ENCODE measurements around the gene CDCA7.

DNA sequence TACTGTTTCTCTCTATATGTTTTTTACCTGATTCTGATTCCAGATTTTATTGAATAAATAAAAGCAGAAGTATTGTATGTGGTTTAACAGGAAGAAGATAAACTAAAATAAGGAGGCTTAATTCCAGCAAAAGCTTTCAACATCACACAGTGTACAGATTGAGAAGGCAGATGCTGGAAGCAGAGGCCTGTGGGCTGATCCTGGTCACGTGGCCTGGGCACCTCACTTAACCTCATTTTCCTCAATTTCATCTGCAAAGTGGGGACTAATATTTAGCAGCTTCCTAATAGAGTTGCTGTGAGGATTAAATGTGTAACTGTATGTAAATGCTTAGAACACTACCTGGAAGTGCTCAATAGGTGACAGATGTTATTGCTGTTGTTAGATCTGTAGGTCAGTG lies 58.0 kb downstream of the CDCA7 start:
- TF ChIP-seq, protein P1, sequence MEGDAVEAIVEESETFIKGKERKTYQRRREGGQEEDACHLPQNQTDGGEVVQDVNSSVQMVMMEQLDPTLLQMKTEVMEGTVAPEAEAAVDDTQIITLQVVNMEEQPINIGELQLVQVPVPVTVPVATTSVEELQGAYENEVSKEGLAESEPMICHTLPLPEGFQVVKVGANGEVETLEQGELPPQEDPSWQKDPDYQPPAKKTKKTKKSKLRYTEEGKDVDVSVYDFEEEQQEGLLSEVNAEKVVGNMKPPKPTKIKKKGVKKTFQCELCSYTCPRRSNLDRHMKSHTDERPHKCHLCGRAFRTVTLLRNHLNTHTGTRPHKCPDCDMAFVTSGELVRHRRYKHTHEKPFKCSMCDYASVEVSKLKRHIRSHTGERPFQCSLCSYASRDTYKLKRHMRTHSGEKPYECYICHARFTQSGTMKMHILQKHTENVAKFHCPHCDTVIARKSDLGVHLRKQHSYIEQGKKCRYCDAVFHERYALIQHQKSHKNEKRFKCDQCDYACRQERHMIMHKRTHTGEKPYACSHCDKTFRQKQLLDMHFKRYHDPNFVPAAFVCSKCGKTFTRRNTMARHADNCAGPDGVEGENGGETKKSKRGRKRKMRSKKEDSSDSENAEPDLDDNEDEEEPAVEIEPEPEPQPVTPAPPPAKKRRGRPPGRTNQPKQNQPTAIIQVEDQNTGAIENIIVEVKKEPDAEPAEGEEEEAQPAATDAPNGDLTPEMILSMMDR (IDR thresholded peaks at IDR 0.05; ENCODE audit: low read length): no peak
- TF ChIP-seq EZH2 (IDR thresholded peaks at IDR 0.05; ENCODE audit: borderline replicate concordance, low read length): no peak

All from OCI-LY1 (cell line).